NT2/D1 (cell line): ENCODE results near the gene TMEM106C.

ENCODE experiments used
- DNase-seq: peaks from one replicate; pipeline ENCODE4 v3.0.0-alpha.2; 2011; ENCODE audit warnings: low read depth, low spot score
- H3K27me3 ChIP-seq: 2 replicates; pipeline ENCODE4 v1.6.0; 2011; ENCODE audit warnings: mild to moderate bottlenecking; ENCODE audit not compliant: insufficient read length, insufficient read depth
- H3K36me3 ChIP-seq: 2 replicates; pipeline ENCODE4 v1.6.1; 2011; ENCODE audit warnings: mild to moderate bottlenecking, low read length, mixed read lengths; ENCODE audit not compliant: insufficient read depth, insufficient read length
- H3K4me1 ChIP-seq: 2 replicates; pipeline ENCODE4 v1.5.1; 2011; ENCODE audit not compliant: insufficient read depth, insufficient read length
- H3K4me3 ChIP-seq: 2 replicates; pipeline ENCODE4 v1.5.1; 2011; ENCODE audit warnings: low read depth; ENCODE audit not compliant: insufficient read length
- H3K9ac ChIP-seq: 2 replicates; pipeline ENCODE4 v1.6.0; 2011; ENCODE audit warnings: low read depth; ENCODE audit not compliant: insufficient read length
- H3K9me3 ChIP-seq: 2 replicates; pipeline ENCODE4 v1.5.1; 2011; ENCODE audit warnings: mild to moderate bottlenecking, low read length; ENCODE audit not compliant: insufficient read depth
- SUZ12 ChIP-seq: IDR thresholded peaks from 2 replicates; pipeline ENCODE4 v1.6.1; 2011; ENCODE audit not compliant: insufficient read length, insufficient read depth; ENCODE audit errors: extremely low read depth
- YY1 ChIP-seq: IDR thresholded peaks from 2 replicates; pipeline ENCODE4 v1.6.1; 2011; ENCODE audit not compliant: insufficient read length, insufficient read depth
- ZNF274 ChIP-seq: IDR thresholded peaks from 2 replicates; pipeline ENCODE4 v1.6.1; 2011; ENCODE audit warnings: mild to moderate bottlenecking, low read depth, low read length

TMEM106C gene

DNA sequence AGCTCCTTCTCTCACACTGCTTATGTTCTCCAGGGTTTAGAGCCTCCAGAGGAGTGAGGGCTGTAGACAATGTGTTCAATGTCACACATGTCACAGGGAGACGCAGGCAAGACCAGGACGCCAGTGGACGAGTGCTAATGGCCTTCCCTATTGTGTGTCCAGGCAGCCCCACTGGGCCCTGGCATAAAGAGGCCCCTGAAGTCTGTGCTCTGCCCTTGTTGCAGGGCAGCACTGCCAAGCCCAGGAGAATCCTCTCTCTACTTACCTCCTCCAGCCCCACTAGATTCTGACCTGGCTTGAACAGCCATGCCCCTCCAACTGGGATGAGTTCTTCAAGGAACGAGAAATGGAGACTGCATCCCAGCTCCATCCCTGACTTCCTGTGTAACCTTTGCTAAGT is 24.8 kb upstream of the TMEM106C start:
- peaks cover 4% of the 10 kb centered on the region for H3K4me1 ChIP-seq
- no peaks in the 10 kb centered on the region for H3K9me3 ChIP-seq
- peaks cover 27% of the 10 kb centered on the region for H3K27me3 ChIP-seq
- no peak overlapping the region for H3K9ac ChIP-seq
- no peak overlapping the region for H3K4me3 ChIP-seq
- no peak for TF ChIP-seq YY1
- TF ChIP-seq ZNF274 = no peak
- no peak for TF ChIP-seq SUZ12
- DNase-seq = no peak
- no peaks in the 10 kb centered on the region for H3K36me3 ChIP-seq

DNA sequence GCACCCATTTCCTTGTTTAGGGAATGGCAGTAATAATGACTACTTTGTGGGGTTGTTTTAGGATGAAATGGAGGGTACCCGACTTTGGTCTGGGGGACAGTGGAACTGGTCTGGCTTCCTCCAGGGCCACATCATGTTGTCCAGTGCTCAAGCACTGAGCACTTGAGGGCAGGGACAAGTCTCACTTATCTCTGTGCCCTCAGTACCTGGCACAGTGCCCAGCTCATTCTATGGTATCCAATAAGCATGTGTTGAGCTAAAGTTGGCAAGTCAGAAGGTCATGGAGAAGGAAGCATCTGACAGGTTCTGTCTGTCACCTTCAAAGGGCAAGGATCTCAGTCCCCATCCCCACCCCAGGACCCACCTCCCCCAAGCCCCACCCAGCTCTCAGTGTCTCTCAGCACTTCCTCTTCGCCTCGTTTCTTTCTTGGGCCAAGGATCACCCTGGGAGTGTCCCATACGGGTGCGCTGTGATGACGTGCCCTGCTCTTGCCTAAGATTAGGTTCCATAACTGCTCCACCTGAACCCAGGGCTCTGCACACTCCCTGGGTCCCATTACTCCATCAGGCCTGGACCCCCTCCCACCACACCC is 24.3 kb upstream of the TMEM106C start:
- H3K27me3 ChIP-seq = peaks cover 28% of the 10 kb centered on the region
- H3K4me1 ChIP-seq = peaks cover 4% of the 10 kb centered on the region
- H3K9ac ChIP-seq = no peak overlapping the region
- no peak for TF ChIP-seq ZNF274
- no peak for TF ChIP-seq YY1
- TF ChIP-seq SUZ12 = no peak
- H3K36me3 ChIP-seq = no peaks in the 10 kb centered on the region
- H3K9me3 ChIP-seq = no peaks in the 10 kb centered on the region
- no peak for DNase-seq
- no peak overlapping the region for H3K4me3 ChIP-seq

DNA sequence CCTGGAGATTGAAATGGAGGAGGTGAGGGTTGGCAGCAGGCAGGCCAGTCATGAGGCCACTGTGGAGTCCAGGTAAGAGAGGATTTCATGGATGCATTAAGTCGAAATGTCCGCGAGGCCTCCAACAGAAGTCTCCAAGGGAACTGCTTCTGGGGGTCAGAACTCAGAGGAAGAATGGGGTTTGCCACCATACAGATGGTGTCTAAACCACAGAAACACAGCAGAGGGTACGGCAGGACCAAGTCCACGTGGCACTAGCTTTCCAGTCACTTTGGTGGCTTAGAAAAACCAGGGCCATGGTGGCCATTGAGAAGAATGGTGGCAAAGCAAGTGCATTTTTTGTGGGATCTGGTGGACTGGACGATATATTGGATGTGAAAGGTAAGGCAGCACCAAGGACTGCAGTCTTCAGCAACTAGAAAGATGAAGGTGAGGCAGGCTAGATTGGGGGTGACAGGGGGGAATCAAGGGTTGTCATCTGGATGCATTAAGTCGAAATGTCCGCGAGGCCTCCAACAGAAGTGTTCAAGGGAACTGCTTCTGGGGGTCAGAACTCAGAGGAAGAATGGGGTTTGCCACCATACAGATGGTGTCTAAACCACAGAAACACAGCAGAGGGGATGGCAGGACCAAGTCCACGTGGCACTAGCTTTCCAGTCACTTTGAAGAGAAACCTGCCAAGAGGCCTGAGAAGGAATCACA is 22.5 kb upstream of the TMEM106C start:
- no peak for DNase-seq
- H3K4me1 ChIP-seq = no peaks in the 10 kb centered on the region
- H3K36me3 ChIP-seq = no peaks in the 10 kb centered on the region
- TF ChIP-seq ZNF274 (no peak), SUZ12 (no peak), YY1 (no peak)
- no peak overlapping the region for H3K4me3 ChIP-seq
- no peak overlapping the region for H3K9ac ChIP-seq
- no peaks in the 10 kb centered on the region for H3K9me3 ChIP-seq
- H3K27me3 ChIP-seq = peaks cover 28% of the 10 kb centered on the region

DNA sequence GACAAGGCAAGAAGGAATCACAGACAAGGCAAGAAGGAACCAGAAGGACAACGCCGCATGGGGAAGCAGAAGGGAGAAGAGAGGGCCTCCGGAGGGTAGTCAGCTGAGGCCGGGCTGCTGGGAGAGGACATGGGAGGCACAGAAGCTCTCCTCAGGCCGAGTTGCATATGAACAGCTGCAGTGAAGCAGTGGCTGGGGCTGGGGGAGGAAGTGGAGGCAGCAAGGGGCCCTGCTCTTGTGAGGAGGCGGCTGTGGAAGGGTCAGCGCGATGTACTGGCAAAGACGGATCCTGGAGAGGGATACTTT is 22.0 kb upstream of the TMEM106C start:
- peaks cover 28% of the 10 kb centered on the region for H3K27me3 ChIP-seq
- H3K4me3 ChIP-seq = no peak overlapping the region
- no peak overlapping the region for H3K9ac ChIP-seq
- no peaks in the 10 kb centered on the region for H3K9me3 ChIP-seq
- DNase-seq = no peak
- TF ChIP-seq ZNF274 = no peak
- H3K36me3 ChIP-seq = no peaks in the 10 kb centered on the region
- H3K4me1 ChIP-seq = peaks cover 2% of the 10 kb centered on the region

DNA sequence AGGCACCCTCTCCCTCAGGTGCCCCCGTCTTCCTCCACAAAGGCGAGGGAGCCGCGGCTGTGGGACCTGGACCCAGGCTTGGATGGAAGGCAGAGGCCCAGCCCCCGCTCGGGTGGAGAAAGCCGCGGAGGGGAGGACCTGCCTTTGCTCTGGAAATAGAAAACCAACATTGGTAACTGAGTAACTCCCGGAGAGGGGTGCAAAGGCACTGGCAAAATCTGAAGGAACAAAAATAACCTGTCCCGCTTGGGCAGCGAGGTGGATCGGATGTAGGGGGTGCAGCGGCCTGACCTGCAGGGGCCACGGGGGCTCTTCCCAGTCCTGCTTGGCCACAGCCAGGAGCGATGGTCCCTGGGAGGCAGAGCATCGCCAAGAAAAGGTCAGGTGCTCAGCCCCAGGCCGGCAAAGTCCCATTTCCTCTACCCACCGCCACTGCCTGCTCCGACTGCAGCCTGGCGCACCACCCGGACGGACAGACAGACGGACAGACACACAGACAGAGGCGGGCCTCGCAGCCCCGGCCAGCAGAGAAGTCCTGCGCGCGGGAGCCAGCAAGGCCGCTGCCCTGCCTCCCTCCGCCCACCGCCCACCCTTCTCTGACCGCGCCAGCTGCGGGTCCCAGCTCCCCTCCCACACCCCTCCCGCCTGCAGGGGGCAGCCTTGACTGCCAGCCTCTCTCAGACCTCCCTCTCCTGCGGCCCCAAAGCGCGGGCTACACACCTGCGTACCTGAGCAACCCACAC is 21.4 kb upstream of the TMEM106C start:
- no peak for TF ChIP-seq SUZ12
- TF ChIP-seq ZNF274 = no peak
- TF ChIP-seq YY1 = no peak
- H3K9ac ChIP-seq = no peak overlapping the region
- no peaks in the 10 kb centered on the region for H3K9me3 ChIP-seq
- H3K4me3 ChIP-seq = no peak overlapping the region
- peak; percentile 16 for DNase-seq
- no peaks in the 10 kb centered on the region for H3K36me3 ChIP-seq
- peaks cover 3% of the 10 kb centered on the region for H3K4me1 ChIP-seq
- peaks cover 28% of the 10 kb centered on the region for H3K27me3 ChIP-seq

DNA sequence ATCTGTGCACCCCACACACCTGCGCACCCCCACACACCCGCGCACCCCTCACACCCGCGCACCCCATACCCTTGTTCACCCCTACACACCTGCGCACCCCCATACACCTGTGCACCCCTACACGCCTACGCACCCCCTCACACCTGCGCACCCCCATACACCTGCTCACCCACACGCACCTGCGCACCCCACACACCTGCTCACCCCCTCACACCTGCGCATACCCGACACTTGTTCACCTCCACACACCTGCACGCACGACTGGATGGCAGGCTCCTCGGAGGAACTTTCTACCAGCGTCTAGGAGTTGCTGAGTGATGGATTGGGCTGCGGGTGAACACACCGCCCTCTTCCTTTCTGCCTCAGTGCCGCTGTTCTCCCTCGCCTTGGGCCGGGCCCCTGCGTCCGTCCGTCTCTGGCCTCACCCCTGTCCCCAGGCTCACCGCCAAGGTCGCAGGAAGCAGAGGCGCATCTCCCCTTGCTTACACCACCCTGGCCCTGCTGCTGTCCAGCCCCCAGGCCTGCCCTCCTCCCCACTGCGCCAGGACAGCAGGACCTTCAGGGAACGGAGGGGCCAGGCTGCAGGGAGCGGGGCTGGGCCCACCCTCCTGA is 20.7 kb upstream of the TMEM106C start:
- no peak overlapping the region for H3K4me3 ChIP-seq
- H3K9me3 ChIP-seq = no peaks in the 10 kb centered on the region
- no peak for TF ChIP-seq YY1
- TF ChIP-seq SUZ12 = no peak
- no peak for TF ChIP-seq ZNF274

DNA sequence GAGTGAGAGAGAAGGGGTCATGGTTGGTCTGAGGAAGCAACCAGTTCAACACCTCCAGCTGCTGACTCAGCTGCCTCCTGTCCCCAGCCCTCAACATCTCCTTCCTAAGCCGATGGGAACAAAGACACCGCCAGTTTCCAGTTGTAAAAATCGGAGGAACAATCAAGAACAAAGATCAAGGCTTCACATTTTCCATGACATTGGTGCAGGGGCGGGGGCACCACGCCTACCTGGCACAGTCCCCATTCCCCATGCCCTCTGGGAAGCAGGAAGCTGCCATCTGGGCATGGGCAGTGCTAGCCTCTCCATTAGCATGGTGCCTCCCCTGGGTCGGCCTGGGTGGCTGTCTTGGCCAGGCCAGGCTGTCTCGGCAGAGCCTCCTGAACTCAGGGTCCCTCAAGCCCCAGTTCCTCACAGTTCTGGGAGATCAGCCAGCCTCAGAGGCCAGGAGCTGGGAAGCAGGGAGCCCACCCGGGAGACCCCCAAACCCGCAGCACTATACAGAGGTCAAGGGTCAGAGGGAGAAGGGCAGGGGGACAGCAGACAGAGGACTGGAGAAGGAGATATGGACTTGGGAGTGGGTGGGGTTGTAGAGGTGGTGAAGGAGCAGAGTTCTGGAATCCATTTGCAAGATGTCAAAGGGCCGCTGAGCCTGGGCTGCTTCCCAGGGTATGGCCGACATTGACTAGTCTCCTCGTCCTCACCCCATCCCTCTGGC is 19.6 kb upstream of the TMEM106C start:
- no peak for DNase-seq
- H3K4me1 ChIP-seq = peaks cover 9% of the 10 kb centered on the region
- H3K27me3 ChIP-seq = peaks cover 32% of the 10 kb centered on the region
- TF ChIP-seq YY1 = no peak
- no peak overlapping the region for H3K4me3 ChIP-seq
- no peak overlapping the region for H3K9ac ChIP-seq
- H3K36me3 ChIP-seq = no peaks in the 10 kb centered on the region
- no peaks in the 10 kb centered on the region for H3K9me3 ChIP-seq

More for the DNA sequence above, 20.7 kb upstream of the TMEM106C start:
- no peaks in the 10 kb centered on the region for H3K36me3 ChIP-seq
- H3K27me3 ChIP-seq = peaks cover 28% of the 10 kb centered on the region
- no peak for DNase-seq
- H3K4me1 ChIP-seq = peaks cover 5% of the 10 kb centered on the region
- no peak overlapping the region for H3K9ac ChIP-seq
